Osteocyte (in vitro differentiated cells): ENCODE data around the gene APLNR. TPM values are rescaled to one million over a fixed set of nuclear protein-coding genes. Genes with fewer than 3 reads are reported as not detected.

ENCODE experiments used
- DNase-seq: peaks from one replicate; pipeline ENCODE4 v3.0.0; 2021; ENCODE audit warnings: mixed read lengths; ENCODE audit not compliant: unreplicated experiment; ENCODE audit errors: extremely low spot score
- H3K27ac Mint-ChIP-seq: one replicate; pipeline ENCODE4 v1.8.0; 2021; ENCODE audit warnings: mild to moderate bottlenecking, mixed read lengths; ENCODE audit not compliant: unreplicated experiment
- H3K27me3 Mint-ChIP-seq: one replicate; pipeline ENCODE4 v1.8.0; 2021; ENCODE audit warnings: mixed read lengths; ENCODE audit not compliant: unreplicated experiment
- H3K36me3 Mint-ChIP-seq: one replicate; pipeline ENCODE4 v1.8.0; 2021; ENCODE audit warnings: mixed read lengths; ENCODE audit not compliant: unreplicated experiment
- H3K4me1 Mint-ChIP-seq: one replicate; pipeline ENCODE4 v1.8.0; 2021; ENCODE audit warnings: mixed read lengths; ENCODE audit not compliant: unreplicated experiment
- H3K4me3 Mint-ChIP-seq: one replicate; pipeline ENCODE4 v1.8.0; 2021; ENCODE audit warnings: mild to moderate bottlenecking, moderate library complexity, mixed read lengths; ENCODE audit not compliant: unreplicated experiment
- H3K9me3 Mint-ChIP-seq: one replicate; pipeline ENCODE4 v1.8.0; 2021; ENCODE audit warnings: mixed read lengths; ENCODE audit not compliant: unreplicated experiment
- CTCF ChIP-seq: fragments of 200-600 bp; sonication (generic); IDR thresholded peaks from 2 replicates; pipeline ENCODE4 v1.5.0; 2021; ENCODE audit warnings: antibody characterized with exemption, mild to moderate bottlenecking, moderate library complexity
- total RNA-seq: library from RNA; stranded (reverse); gene quantifications from 2 replicates; pipeline ENCODE4 v1.2.1, GENCODE V29; 2021

Gene APLNR
- total RNA-seq, 1 donor from 2014 or later, result not detected

- Mint-ChIP-seq H3K9me3 (no peaks in the 10 kb centered on the region), H3K36me3 (no peaks in the 10 kb centered on the region), H3K4me3 (no peak overlapping the region), H3K27me3 (peaks cover 15% of the 10 kb centered on the region), H3K4me1 (peaks cover 28% of the 10 kb centered on the region), H3K27ac (no peak overlapping the region)
- no peak for TF ChIP-seq CTCF
- DNase-seq, result no peak
These were observed 14.5 kb upstream of the APLNR start for GRCh38 chr11:57251491-57252104.

- Mint-ChIP-seq H3K27ac (no peak overlapping the region), H3K4me3 (no peak overlapping the region), H3K27me3 (peaks cover 15% of the 10 kb centered on the region), H3K9me3 (no peaks in the 10 kb centered on the region), H3K4me1 (peaks cover 27% of the 10 kb centered on the region), H3K36me3 (no peaks in the 10 kb centered on the region)
- TF ChIP-seq CTCF, result no peak
- DNase-seq, result no peak
These were observed 14.0 kb upstream of the APLNR start for GRCh38 chr11:57251037-57251436.

GRCh38 chr11:57249384-57250319 lies 12.6 kb upstream of the APLNR start:
- peaks cover 15% of the 10 kb centered on the region for H3K27me3 Mint-ChIP-seq
- H3K4me3 Mint-ChIP-seq, result no peak overlapping the region
- H3K27ac Mint-ChIP-seq, result no peak overlapping the region
- H3K36me3 Mint-ChIP-seq, result no peaks in the 10 kb centered on the region
- no peaks in the 10 kb centered on the region for H3K9me3 Mint-ChIP-seq
- DNase-seq, result no peak
- peaks cover 17% of the 10 kb centered on the region for H3K4me1 Mint-ChIP-seq
- peak; percentile 84 for TF ChIP-seq CTCF

GRCh38 chr11:57248780-57249383 lies 11.8 kb upstream of the APLNR start:
- H3K27me3 Mint-ChIP-seq, result peaks cover 15% of the 10 kb centered on the region
- no peak overlapping the region for H3K27ac Mint-ChIP-seq
- no peak for DNase-seq
- H3K4me3 Mint-ChIP-seq, result no peak overlapping the region
- H3K4me1 Mint-ChIP-seq, result peaks cover 17% of the 10 kb centered on the region
- no peaks in the 10 kb centered on the region for H3K36me3 Mint-ChIP-seq
- peak; percentile 59 for TF ChIP-seq CTCF
- no peaks in the 10 kb centered on the region for H3K9me3 Mint-ChIP-seq

GRCh38 chr11:57244911-57245310 lies 7.9 kb upstream of the APLNR start:
- no peak for DNase-seq
- H3K4me1 Mint-ChIP-seq, result peaks cover 6% of the 10 kb centered on the region
- peaks cover 14% of the 10 kb centered on the region for H3K27me3 Mint-ChIP-seq
- no peak overlapping the region for H3K4me3 Mint-ChIP-seq
- H3K36me3 Mint-ChIP-seq, result no peaks in the 10 kb centered on the region
- TF ChIP-seq CTCF, result no peak
- H3K27ac Mint-ChIP-seq, result no peak overlapping the region
- no peaks in the 10 kb centered on the region for H3K9me3 Mint-ChIP-seq
